ENCODE results near the gene HLF. TPM values are rescaled to one million over a fixed set of nuclear protein-coding genes. Genes with fewer than 3 reads are reported as not detected.

Gene HLF, protein sequence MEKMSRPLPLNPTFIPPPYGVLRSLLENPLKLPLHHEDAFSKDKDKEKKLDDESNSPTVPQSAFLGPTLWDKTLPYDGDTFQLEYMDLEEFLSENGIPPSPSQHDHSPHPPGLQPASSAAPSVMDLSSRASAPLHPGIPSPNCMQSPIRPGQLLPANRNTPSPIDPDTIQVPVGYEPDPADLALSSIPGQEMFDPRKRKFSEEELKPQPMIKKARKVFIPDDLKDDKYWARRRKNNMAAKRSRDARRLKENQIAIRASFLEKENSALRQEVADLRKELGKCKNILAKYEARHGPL
- total RNA-seq: not detected in 2 replicates

DNA sequence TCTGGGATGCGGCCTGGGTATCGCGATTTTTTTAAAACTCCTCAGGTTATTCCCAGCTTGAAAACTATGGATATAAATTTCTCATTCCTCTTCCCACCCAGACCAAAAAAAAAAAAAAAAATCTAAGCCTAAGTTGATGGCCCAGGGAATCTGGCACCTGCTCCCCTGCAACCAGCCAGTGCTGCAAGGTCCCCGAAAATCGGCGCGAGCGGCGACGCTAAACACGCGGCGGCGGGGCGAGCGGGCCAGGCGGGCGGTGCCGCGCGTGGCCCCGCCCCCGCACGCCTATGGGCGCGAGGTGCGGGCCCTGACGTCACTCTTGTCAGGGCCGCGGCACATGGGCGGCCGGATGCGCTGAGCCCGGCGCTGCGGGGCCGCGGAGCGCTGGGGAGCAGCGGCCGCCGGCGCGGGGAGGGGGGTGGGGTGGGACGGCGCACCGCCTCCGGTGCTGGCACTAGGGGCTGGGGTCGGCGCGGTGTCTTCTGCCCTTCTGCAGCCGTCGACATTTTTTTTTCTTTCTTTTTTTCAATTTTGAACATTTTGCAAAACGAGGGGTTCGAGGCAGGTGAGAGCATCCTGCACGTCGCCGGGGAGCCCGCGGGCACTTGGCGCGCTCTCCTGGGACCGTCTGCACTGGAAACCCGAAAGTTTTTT is at the start of gene HLF:
Gene HLF (plus strand): TSS at position 316 of the 654 bp plus-strand sequence. CDS start 525 bp downstream, outside the sequence.

Other genes with a start within 250 kb of the HLF start
- 21.6 and 27.6 TPM in 2 replicates for gene MMD, start 156.9 kb downstream of the HLF start, total RNA-seq
- gene SMIM36, start 246.5 kb downstream of the HLF start, total RNA-seq: not detected in 2 replicates

All from myometrial cell (primary cell).